ENCODE results near the gene MPG. TPM values are rescaled to one million over a fixed set of nuclear protein-coding genes. Genes with fewer than 3 reads are reported as not detected.

Gene MPG
- total RNA-seq, 3 donors from 2014 or later (not counting 1 experiment from before 2014, with no cell fraction given) = 29.9 to 34.3 (median 31.5) TPM

- Histone ChIP-seq H3K9me3 (ENCODE audit: control insufficient read depth, insufficient read depth, low read length) (no peaks in the 10 kb centered on the region), H3K27ac (ENCODE audit: low read length) (no peak overlapping the region), H3K4me1 (ENCODE audit: control insufficient read depth, insufficient read depth, low read length) (peaks cover 4% of the 10 kb centered on the region), H3K4me3 (ENCODE audit: low read length) (no peak overlapping the region), H3K36me3 (ENCODE audit: control insufficient read depth, insufficient read depth, low read length) (peaks cover 5% of the 10 kb centered on the region), H3K27me3 (ENCODE audit: control insufficient read depth, insufficient read depth, low read length) (no peaks in the 10 kb centered on the region)
- no peak for TF ChIP-seq CTCF (IDR thresholded peaks at IDR 0.05)
- no peaks in the 10 kb centered on the region for H3K36me3 Mint-ChIP-seq
- intact Hi-C loops (cut with micrococcal nuclease) = no loop called here
- H3K4me3 Mint-ChIP-seq = no peak overlapping the region
- peaks cover 0 to 6% of the 10 kb centered on the region in 2 donors for H3K4me1 Mint-ChIP-seq
- no peaks in the 10 kb centered on the region for H3K27me3 Mint-ChIP-seq (ENCODE audit: low read depth in 2 of 2)
- 92% methylated on average over 89 of the region's 89 CpGs for WGBS (ENCODE audit: insufficient coverage)
- ATAC-seq = no peak
- H3K9me3 Mint-ChIP-seq = no peaks in the 10 kb centered on the region
- H3K27ac Mint-ChIP-seq = no peak overlapping the region
- no peak for DNase-seq
These were observed 16.8 kb upstream of the MPG start for GRCh38 chr16:60929-61878.

GRCh38 chr16:61879-62281 is 16.1 kb upstream of the MPG start:
- no peak overlapping the region for H3K4me3 Mint-ChIP-seq
- 97% methylated on average over 32 of the region's 32 CpGs for WGBS (ENCODE audit: insufficient coverage)
- ATAC-seq = no peak
- H3K9me3 ChIP-seq (ENCODE audit: control insufficient read depth, insufficient read depth, low read length) = no peaks in the 10 kb centered on the region
- H3K27me3 Mint-ChIP-seq (ENCODE audit: low read depth in 2 of 2) = no peaks in the 10 kb centered on the region
- no peak overlapping the region for H3K27ac Mint-ChIP-seq
- H3K9me3 Mint-ChIP-seq = no peaks in the 10 kb centered on the region
- no peaks in the 10 kb centered on the region for H3K36me3 Mint-ChIP-seq
- H3K36me3 ChIP-seq (ENCODE audit: control insufficient read depth, insufficient read depth, low read length) = no peaks in the 10 kb centered on the region
- DNase-seq = no peak
- H3K4me1 ChIP-seq (ENCODE audit: control insufficient read depth, insufficient read depth, low read length) = peaks cover 4% of the 10 kb centered on the region
- intact Hi-C loops (cut with micrococcal nuclease) = no loop called here
- no peaks in the 10 kb centered on the region for H3K27me3 ChIP-seq (ENCODE audit: control insufficient read depth, insufficient read depth, low read length)
- no peak overlapping the region for H3K4me3 ChIP-seq (ENCODE audit: low read length)
- H3K4me1 Mint-ChIP-seq = peaks cover 0 to 6% of the 10 kb centered on the region in 2 donors
- TF ChIP-seq CTCF (IDR thresholded peaks at IDR 0.05) = no peak
- H3K27ac ChIP-seq (ENCODE audit: low read length) = no peak overlapping the region

GRCh38 chr16:62283-62967 is 15.6 kb upstream of the MPG start:
- Histone ChIP-seq H3K36me3 (ENCODE audit: control insufficient read depth, insufficient read depth, low read length) (no peaks in the 10 kb centered on the region), H3K27me3 (ENCODE audit: control insufficient read depth, insufficient read depth, low read length) (no peaks in the 10 kb centered on the region), H3K9me3 (ENCODE audit: control insufficient read depth, insufficient read depth, low read length) (no peaks in the 10 kb centered on the region), H3K27ac (ENCODE audit: low read length) (no peak overlapping the region), H3K4me1 (ENCODE audit: control insufficient read depth, insufficient read depth, low read length) (peaks cover 4% of the 10 kb centered on the region), H3K4me3 (ENCODE audit: low read length) (no peak overlapping the region)
- no peak overlapping the region for H3K4me3 Mint-ChIP-seq
- peaks cover 0 to 6% of the 10 kb centered on the region in 2 donors for H3K4me1 Mint-ChIP-seq
- no peak for ATAC-seq
- intact Hi-C loops (cut with micrococcal nuclease) = no loop called here
- no peak for TF ChIP-seq CTCF (IDR thresholded peaks at IDR 0.05)
- no peaks in the 10 kb centered on the region for H3K36me3 Mint-ChIP-seq
- WGBS (ENCODE audit: insufficient coverage) = 94% methylated on average over 34 of the region's 34 CpGs
- no peak overlapping the region for H3K27ac Mint-ChIP-seq
- no peaks in the 10 kb centered on the region for H3K9me3 Mint-ChIP-seq
- DNase-seq = no peak
- no peaks in the 10 kb centered on the region for H3K27me3 Mint-ChIP-seq (ENCODE audit: low read depth in 2 of 2)
